MM.1S (cell line): Measurements from ENCODE around the gene RBPMS2.
"Not testable (repeated sequence)": the region's sequence is repeated elsewhere in the genome, so short reads cannot be mapped to it uniquely, and the experiment has no call there.

Source experiments
- DNase-seq: peaks from one replicate; pipeline ENCODE4 v3.0.0-alpha.2; 2015
- H2AFZ ChIP-seq: fragments of 300-600 bp; sonication (generic); 2 replicates; pipeline ENCODE4 v1.6.0; 2016; ENCODE audit warnings: antibody characterized with exemption, low read length
- H3F3A ChIP-seq: fragments of 300-600 bp; sonication (generic); 2 replicates; pipeline ENCODE4 v1.6.1; 2016; ENCODE audit warnings: mild to moderate bottlenecking, antibody characterized with exemption, low read length, moderate library complexity, mixed read lengths; ENCODE audit not compliant: insufficient read depth
- H3K27ac ChIP-seq: fragments of 300-600 bp; sonication (generic); 2 replicates; pipeline ENCODE4 v1.5.1; 2016; ENCODE audit warnings: mild to moderate bottlenecking, low read length
- H3K27me3 ChIP-seq: fragments of 300-600 bp; sonication (generic); replicated peaks from 2 replicates; pipeline ENCODE4 v1.6.0; 2016; ENCODE audit warnings: low read length; ENCODE audit not compliant: insufficient read depth
- H3K36me3 ChIP-seq: fragments of 300-600 bp; sonication (generic); replicated peaks from 2 replicates; pipeline ENCODE4 v1.6.1; 2016; ENCODE audit warnings: mild to moderate bottlenecking, low read length, mixed read lengths; ENCODE audit not compliant: insufficient read depth
- H3K4me1 ChIP-seq: fragments of 300-600 bp; sonication (generic); 2 replicates; pipeline ENCODE4 v1.6.1; 2016; ENCODE audit warnings: low read length, mixed read lengths
- H3K4me2 ChIP-seq: fragments of 300-600 bp; sonication (generic); 2 replicates; pipeline ENCODE4 v1.6.0; 2016; ENCODE audit warnings: low read depth, low read length
- H3K4me3 ChIP-seq: fragments of 300-600 bp; sonication (generic); 2 replicates; pipeline ENCODE4 v1.5.1; 2016; ENCODE audit warnings: low read length, mixed read lengths
- H3K79me2 ChIP-seq: fragments of 300-600 bp; sonication (generic); 2 replicates; pipeline ENCODE4 v1.6.1; 2016; ENCODE audit warnings: mixed run types, low read length, mixed read lengths
- H3K9ac ChIP-seq: fragments of 300-600 bp; sonication (generic); 2 replicates; pipeline ENCODE4 v1.6.1; 2016; ENCODE audit warnings: low read length, mixed read lengths
- H3K9me2 ChIP-seq: fragments of 300-600 bp; sonication (generic); replicated peaks from 2 replicates; pipeline ENCODE4 v1.6.1; 2016; ENCODE audit warnings: mild to moderate bottlenecking, low read length, mixed read lengths; ENCODE audit not compliant: insufficient read depth
- H3K9me3 ChIP-seq: fragments of 300-600 bp; sonication (generic); replicated peaks from 2 replicates; pipeline ENCODE4 v1.6.1; 2016; ENCODE audit warnings: mild to moderate bottlenecking, low read length, mixed read lengths; ENCODE audit not compliant: insufficient read depth
- H4K20me1 ChIP-seq: fragments of 300-600 bp; sonication (generic); 2 replicates; pipeline ENCODE4 v1.6.1; 2016; ENCODE audit warnings: mild to moderate bottlenecking, low read length, moderate library complexity, mixed read lengths; ENCODE audit not compliant: insufficient read depth
- EZH2 ChIP-seq: fragments of 300-600 bp; sonication (generic); optimal IDR thresholded peaks from 2 replicates; pipeline ENCODE3; 2017; ENCODE audit warnings: low read depth, mild to moderate bottlenecking, antibody characterized with exemption, low read length, mixed read lengths
- EZH2phosphoT487 ChIP-seq: fragments of 300-600 bp; sonication (generic); IDR thresholded peaks from 2 replicates; pipeline ENCODE4 v1.6.1; 2018; ENCODE audit warnings: antibody characterized with exemption, low read length
- TF ChIP-seq, protein P1 (sequence below): fragments of 300-600 bp; sonication (generic); IDR thresholded peaks from 2 replicates; pipeline ENCODE4 v1.5.1; 2016; ENCODE audit warnings: antibody characterized with exemption, low read length, mixed read lengths

The RBPMS2 gene

DNA sequence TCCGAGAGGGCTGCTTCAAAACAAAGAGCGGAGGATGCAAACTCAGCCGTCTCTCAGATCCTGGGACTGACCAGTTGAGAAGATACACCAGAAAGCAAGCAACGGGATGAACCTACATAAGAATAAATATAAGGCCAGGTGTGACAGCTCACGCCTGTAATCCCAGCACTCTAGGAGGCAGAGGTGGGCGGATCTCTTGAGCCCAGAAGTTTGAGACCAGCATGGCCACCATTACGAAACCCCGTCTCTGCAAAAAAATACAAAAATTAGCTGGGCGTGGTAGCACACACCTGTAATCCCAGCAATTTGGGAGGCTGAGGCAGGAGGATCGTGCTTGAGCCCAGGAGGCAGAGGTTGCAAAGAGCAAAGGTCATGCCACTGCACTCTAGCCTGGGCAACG lies 31.7 kb downstream of the RBPMS2 start:
- H3K79me2 ChIP-seq, result no peaks in the 10 kb centered on the region
- H3K27me3 ChIP-seq, result peaks cover 5% of the 10 kb centered on the region; the same call in 1 of the 2 replicates
- no peaks in the 10 kb centered on the region for H3K36me3 ChIP-seq
- H3K27ac ChIP-seq, result no peak overlapping the region
- H2AFZ ChIP-seq, result no peak overlapping the region
- no peaks in the 10 kb centered on the region for H3K9me2 ChIP-seq
- H4K20me1 ChIP-seq, result no peaks in the 10 kb centered on the region
- H3K4me2 ChIP-seq, result no peak overlapping the region
- H3K4me1 ChIP-seq, result no peaks in the 10 kb centered on the region
- no peak for DNase-seq
- no peaks in the 10 kb centered on the region for H3K9me3 ChIP-seq
- TF ChIP-seq EZH2phosphoT487 (no peak), EZH2 (no peak)
- TF ChIP-seq, protein P1, sequence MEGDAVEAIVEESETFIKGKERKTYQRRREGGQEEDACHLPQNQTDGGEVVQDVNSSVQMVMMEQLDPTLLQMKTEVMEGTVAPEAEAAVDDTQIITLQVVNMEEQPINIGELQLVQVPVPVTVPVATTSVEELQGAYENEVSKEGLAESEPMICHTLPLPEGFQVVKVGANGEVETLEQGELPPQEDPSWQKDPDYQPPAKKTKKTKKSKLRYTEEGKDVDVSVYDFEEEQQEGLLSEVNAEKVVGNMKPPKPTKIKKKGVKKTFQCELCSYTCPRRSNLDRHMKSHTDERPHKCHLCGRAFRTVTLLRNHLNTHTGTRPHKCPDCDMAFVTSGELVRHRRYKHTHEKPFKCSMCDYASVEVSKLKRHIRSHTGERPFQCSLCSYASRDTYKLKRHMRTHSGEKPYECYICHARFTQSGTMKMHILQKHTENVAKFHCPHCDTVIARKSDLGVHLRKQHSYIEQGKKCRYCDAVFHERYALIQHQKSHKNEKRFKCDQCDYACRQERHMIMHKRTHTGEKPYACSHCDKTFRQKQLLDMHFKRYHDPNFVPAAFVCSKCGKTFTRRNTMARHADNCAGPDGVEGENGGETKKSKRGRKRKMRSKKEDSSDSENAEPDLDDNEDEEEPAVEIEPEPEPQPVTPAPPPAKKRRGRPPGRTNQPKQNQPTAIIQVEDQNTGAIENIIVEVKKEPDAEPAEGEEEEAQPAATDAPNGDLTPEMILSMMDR, result no peak
- no peak overlapping the region for H3K9ac ChIP-seq
- H3K4me3 ChIP-seq, result no peak overlapping the region
- no peaks in the 10 kb centered on the region for H3F3A ChIP-seq

- no peaks in the 10 kb centered on the region for H3K36me3 ChIP-seq
- H2AFZ ChIP-seq, result no peak overlapping the region
- no peaks in the 10 kb centered on the region for H3K9me2 ChIP-seq
- 0 out of 2 replicates have a peak, but pooled peaks cover 5% of the 10 kb centered on the region for H3K27me3 ChIP-seq
- no peak for TF ChIP-seq EZH2
- no peak for TF ChIP-seq EZH2phosphoT487
- TF ChIP-seq, protein P1, result no peak
- DNase-seq, result no peak
- no peaks in the 10 kb centered on the region for H3K9me3 ChIP-seq
- no peak overlapping the region for H3K4me2 ChIP-seq
- no peaks in the 10 kb centered on the region for H4K20me1 ChIP-seq
- H3K9ac ChIP-seq, result no peak overlapping the region
- H3K4me3 ChIP-seq, result no peak overlapping the region
- no peaks in the 10 kb centered on the region for H3F3A ChIP-seq
- no peak overlapping the region for H3K27ac ChIP-seq
- H3K79me2 ChIP-seq, result no peaks in the 10 kb centered on the region
- H3K4me1 ChIP-seq, result no peaks in the 10 kb centered on the region
These were observed 32.5 kb downstream of the RBPMS2 start for GRCh38 chr15:64742921-64743320.

DNA sequence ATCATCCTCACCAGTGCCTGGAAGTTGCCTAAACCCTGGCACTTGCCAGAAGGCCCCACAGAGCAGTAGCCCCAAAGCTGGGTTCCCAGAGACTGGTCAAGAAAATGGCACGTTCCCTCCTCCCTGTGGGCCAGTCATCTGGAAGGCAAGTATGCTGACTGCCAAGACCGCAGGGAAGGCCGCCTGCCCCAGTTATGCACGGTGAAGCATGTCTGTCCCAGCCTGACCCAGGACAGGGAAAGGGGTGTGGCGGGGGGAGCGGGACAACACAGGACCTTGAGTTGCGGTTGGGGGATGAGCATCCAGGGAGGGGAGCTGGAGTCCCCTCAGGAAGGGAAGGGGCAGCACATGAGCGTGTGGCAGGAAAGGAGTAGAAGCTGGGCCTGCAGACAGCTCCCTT lies 33.0 kb downstream of the RBPMS2 start:
- Histone ChIP-seq H3K27me3 (0 out of 2 replicates have a peak, but pooled peaks cover 5% of the 10 kb centered on the region), H3K4me3 (no peak overlapping the region), H3K27ac (no peak overlapping the region), H3K9me3 (no peaks in the 10 kb centered on the region), H3F3A (no peaks in the 10 kb centered on the region), H3K9ac (no peak overlapping the region), H4K20me1 (no peaks in the 10 kb centered on the region), H3K4me1 (no peaks in the 10 kb centered on the region), H3K36me3 (no peaks in the 10 kb centered on the region), H3K4me2 (no peak overlapping the region), H3K79me2 (no peaks in the 10 kb centered on the region), H3K9me2 (no peaks in the 10 kb centered on the region), H2AFZ (no peak overlapping the region)
- TF ChIP-seq EZH2phosphoT487, result no peak
- no peak for TF ChIP-seq EZH2
- TF ChIP-seq, protein P1, result no peak
- no peak for DNase-seq

GRCh38 chr15:64741708-64742107 lies 33.7 kb downstream of the RBPMS2 start:
- not testable (repeated sequence) for H3K4me2 ChIP-seq, H3K36me3 ChIP-seq, H3K27ac ChIP-seq, H3K27me3 ChIP-seq, H3K9ac ChIP-seq, DNase-seq, H3F3A ChIP-seq, H3K4me1 ChIP-seq, H3K79me2 ChIP-seq, H3K4me3 ChIP-seq, H3K9me3 ChIP-seq, H2AFZ ChIP-seq, H4K20me1 ChIP-seq, H3K9me2 ChIP-seq
